Measurements from ENCODE around the gene FBXW9. TPM values are rescaled to one million over a fixed set of nuclear protein-coding genes. Genes with fewer than 3 reads are reported as not detected.
A peak's percentile ranks its signal among the peaks of the same experiment; 100 is the strongest.

Gene FBXW9
- total and polyA plus RNA-seq, 2 of the 4 experiments (the other 2 are of a cell fraction), result 9.5 to 14.2 TPM

- Histone ChIP-seq H3K9me3 (ENCODE audit: control insufficient read depth, insufficient read depth, low read length) (no peaks in the 10 kb centered on the region), H3K9me1 (ENCODE audit: insufficient read depth, low read length) (0 out of 2 replicates have a peak, but pooled peaks cover 13% of the 10 kb centered on the region), H4K20me1 (ENCODE audit: insufficient read depth, low read length) (no peaks in the 10 kb centered on the region), H2AK5ac (ENCODE audit: low read depth, low read length) (no peak overlapping the region), H3K23ac (ENCODE audit: low read depth, low read length) (no peak overlapping the region), H3K27me3 (ENCODE audit: control insufficient read depth, insufficient read depth, low read length) (no peaks in the 10 kb centered on the region), H2BK15ac (ENCODE audit: low read depth, low read length) (no peak overlapping the region), H2BK120ac (ENCODE audit: low read depth, low read length) (no peak overlapping the region), H3K9ac (ENCODE audit: low read depth, low read length) (no peak overlapping the region), H3K18ac (ENCODE audit: low read depth, low read length) (no peak overlapping the region), H4K91ac (ENCODE audit: insufficient read depth, low read depth, low read length) (no peak overlapping the region), H3K4me1 (ENCODE audit: control insufficient read depth, insufficient read depth, low read length) (peaks cover 11% of the 10 kb centered on the region), H2BK20ac (ENCODE audit: low read depth, low read length) (no peak overlapping the region), H3K4ac (ENCODE audit: low read depth, low read length) (no peak overlapping the region), H3K4me2 (ENCODE audit: low read depth, low read length) (no peak overlapping the region), H2AK9ac (replicated peaks; ENCODE audit: low read depth, low read length, poor library complexity) (peak overlapping the region; percentile 55), H2BK5ac (ENCODE audit: low read depth, low read length, poor library complexity, severe bottlenecking) (no peak overlapping the region), H3K14ac (replicated peaks; ENCODE audit: low read depth, low read length) (no peak overlapping the region), H3K79me1 (ENCODE audit: low read depth in 1 of 2, low read length in 2 of 2) (peaks cover 31 to 50% of the 10 kb centered on the region in 2 experiments), H3K4me3 (ENCODE audit: insufficient read depth, low read depth, low read length) (no peak overlapping the region), H3K56ac (ENCODE audit: extremely low read depth, insufficient read depth, low read length) (no peak overlapping the region), H4K5ac (ENCODE audit: low read depth, low read length) (no peak overlapping the region), H4K8ac (ENCODE audit: low read depth in 2 of 2, low read length in 2 of 2) (no peak overlapping the region), H2AFZ (replicated peaks; ENCODE audit: low read length, poor library complexity) (no peak overlapping the region), H3K36me3 (ENCODE audit: control insufficient read depth, insufficient read depth, low read length) (peaks cover 27% of the 10 kb centered on the region), H3K27ac (ENCODE audit: insufficient read depth, low read length) (no peak overlapping the region)
- ChIA-PET CTCF (no interaction called here), POLR2A (ENCODE audit: unreplicated experiment) (interaction anchor here (0.9 kb wide), 1 partner anchor 8 kb away, joined by 3 read pairs; no protein-coding TSS in a partner anchor)
- no TSS peak for BruUV-seq (replicated peaks)
- 86% methylated on average over 21 of the region's 29 CpGs; no CpG with 5 or more reads in 1 of the 2 experiments for WGBS, 2 experiments (ENCODE audit: extremely low coverage in 2 of 2, insufficient read length in 1 of 2)
- ATAC-seq (ENCODE audit: low read depth), result no peak
- in situ Hi-C loops (cut with MboI; ENCODE audit: low sequenced_read_pairs), result no loop called here
- intact Hi-C loops (cut with micrococcal nuclease), result no loop called here
- DNase-seq, result no peak
- dilution Hi-C loops (cut with HindIII; ENCODE audit: low sequenced_read_pairs, unreplicated experiment), result no loop called here
- TF ChIP-seq RFX5 (IDR thresholded peaks at IDR 0.05; ENCODE audit: low read depth, low read length) (no peak), CEBPB (IDR thresholded peaks at IDR 0.05; ENCODE audit: low read depth, low read length) (no peak), SMC3 (IDR thresholded peaks at IDR 0.05; ENCODE audit: low read depth, low read length) (no peak), MAZ (IDR thresholded peaks at IDR 0.05; ENCODE audit: borderline replicate concordance, low read depth, low read length) (no peak), MXI1 (IDR thresholded peaks at IDR 0.05; ENCODE audit: borderline replicate concordance, low read depth, low read length) (no peak), CHD1 (IDR thresholded peaks at IDR 0.05; ENCODE audit: low read depth, low read length) (no peak)
Observed at GRCh38 chr19:12664406-12665280, 31.8 kb downstream of the FBXW9 start.

All from IMR-90 (cell line).